ENCODE results near the gene SBF2.

SBF2 gene

DNA sequence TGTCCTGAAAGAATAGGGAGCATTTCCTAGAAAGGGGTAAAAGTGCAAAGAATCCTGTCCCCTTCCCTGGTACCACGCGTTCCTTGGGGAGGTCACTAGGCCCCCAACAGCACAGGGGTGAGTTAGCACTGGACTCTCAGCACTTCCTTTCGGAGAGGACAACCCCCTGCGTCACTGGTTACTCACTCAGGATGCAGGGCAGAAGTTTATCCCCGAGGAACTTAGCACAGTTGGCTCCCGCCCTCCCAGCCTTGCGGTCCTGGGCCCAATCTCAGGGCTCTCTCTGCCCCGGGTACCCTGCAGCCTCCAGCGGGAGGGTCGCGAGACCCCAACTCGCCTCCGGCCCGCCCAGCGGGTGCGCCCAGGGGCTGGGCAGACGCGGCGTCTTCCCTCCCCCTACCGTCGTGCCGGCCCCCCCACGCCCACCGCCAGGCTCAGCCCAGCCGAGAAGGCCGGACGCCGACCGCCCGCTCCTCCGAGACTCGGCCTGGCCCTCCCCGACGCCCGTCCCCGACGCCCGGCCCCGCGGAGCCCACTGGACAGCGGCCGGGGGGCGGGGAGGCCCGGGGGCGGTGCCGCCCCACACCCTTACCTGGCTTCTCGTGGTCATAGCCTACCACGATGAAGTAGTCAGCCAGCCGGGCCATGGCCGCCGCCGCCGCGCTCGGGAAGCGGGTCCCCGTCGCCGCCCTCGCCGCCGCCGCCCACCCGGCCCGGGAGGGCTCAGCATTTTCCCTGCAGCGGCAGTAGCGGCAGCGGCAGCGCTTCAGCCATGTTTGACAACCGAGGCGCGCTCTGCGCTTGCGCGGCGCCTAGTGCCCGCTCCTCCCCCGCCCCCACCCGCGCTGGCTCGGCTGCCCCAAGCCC, at the start of gene SBF2:
Gene SBF2 (minus strand): TSS at position 797 of the 867 bp plus-strand sequence. CDS start 150 bp downstream, at position 647.
- DNase-seq = peak; percentile 80 to 84

DNA sequence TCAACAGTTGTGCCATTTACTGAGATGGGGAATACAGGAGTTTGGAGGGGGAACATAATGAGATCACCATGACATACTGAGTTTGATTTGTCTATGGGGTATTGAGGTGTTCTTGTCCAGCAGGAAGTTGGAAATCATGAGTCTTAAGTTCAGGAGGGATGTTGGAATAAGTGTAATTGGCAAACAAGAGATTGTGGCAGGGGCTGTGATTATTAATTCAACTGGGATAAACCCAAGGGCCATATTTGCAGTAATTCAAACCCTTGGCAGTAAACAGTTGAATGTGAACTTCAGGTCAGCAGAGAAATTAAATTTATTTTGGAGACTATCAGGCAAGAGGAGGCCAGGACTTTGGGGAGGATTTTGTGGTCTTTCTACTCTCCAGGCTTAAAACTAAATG, 44.3 kb upstream of the SBF2 start:
- DNase-seq = no peak

DNA sequence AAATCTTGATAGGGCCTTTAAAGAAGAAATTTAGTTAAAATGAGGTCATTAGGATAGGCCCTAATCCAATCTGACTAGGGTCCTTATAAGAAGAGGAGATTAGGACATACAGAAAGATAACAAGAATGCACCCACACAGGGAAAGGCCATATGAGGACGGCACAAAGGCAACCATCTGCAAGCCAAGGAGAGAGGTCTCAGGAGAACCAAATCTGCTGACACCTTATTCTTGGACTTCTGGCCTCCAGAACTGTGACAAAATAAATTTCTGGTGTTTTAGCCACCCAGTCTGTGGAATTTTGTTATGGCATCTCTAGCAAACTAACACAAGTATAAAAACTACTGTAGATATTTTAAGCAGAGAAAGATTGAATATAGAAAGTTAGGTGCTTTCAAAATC, 39.5 kb upstream of the SBF2 start:
- no peak for DNase-seq

DNA sequence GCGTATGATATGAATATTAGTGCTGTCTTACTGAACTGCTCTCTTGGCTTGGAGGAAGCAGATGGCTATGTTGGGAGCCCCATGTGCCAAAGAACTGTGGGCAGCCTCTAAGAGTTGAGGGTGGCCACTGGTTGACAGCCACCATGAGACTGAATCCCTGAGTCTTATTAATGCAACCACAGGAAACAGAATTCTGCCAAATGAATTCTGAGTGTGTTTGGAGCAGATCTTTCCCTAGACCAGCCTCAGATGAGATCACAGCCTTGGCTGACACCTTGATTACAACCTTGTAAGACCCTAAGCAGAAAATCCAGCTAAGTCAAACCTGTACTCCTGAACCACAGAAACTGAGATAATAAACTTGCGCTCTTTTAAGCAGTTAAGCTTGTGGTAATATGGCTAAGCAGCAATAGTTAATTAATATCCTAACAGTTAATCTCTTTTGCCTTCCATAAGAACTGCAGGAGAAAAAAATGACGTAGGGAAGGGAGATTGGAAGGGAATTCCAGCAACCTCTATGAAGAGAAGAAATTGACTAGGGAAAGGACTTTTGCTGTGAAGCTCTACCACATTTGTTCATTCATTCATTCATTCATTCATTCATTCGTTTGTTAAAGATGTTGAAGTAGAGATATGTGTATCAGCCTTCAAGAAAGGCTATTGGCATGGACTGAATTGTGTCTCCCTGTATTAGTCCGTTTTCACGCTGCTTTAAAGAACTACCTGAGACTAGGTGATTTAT, 37.7 kb upstream of the SBF2 start:
- no peak for DNase-seq

DNA sequence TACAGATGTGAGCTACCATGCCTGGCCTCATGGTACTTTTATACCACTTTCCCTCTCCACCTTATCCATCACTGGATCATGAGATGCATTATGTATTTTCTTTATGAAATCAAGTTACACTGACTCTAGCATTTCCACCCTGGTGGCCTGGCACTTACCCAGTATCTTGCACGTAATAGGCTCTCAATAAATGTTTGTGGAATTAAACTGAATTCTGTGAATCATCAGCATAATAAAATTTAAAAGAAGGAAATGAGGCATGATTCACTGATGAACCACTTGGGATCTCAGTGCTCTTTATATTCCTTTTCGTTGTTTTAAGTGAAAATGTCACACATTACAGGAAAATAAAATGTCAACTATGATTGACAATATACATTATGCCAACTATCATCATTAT, 35.9 kb upstream of the SBF2 start:
- DNase-seq = no peak

DNA sequence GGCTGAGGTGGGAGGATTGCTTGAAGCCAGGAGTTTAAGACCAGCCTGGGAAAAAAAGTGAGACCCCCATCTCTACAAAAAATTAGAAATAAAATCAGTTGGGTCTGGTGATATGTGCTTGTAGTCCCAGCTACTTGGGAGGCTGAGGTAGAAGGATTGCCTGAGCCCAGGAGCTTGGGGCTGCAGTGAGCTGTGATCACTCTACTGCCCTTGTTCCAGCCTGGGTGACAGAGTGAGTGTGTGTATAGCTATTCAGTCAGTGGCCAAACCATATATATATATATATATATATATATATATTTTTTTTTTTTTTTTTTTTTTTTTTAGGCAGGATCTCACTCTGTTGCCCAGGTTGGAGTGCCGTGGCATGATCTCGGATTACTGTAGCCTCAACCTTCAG, 35.3 kb upstream of the SBF2 start:
- DNase-seq = no peak

DNA sequence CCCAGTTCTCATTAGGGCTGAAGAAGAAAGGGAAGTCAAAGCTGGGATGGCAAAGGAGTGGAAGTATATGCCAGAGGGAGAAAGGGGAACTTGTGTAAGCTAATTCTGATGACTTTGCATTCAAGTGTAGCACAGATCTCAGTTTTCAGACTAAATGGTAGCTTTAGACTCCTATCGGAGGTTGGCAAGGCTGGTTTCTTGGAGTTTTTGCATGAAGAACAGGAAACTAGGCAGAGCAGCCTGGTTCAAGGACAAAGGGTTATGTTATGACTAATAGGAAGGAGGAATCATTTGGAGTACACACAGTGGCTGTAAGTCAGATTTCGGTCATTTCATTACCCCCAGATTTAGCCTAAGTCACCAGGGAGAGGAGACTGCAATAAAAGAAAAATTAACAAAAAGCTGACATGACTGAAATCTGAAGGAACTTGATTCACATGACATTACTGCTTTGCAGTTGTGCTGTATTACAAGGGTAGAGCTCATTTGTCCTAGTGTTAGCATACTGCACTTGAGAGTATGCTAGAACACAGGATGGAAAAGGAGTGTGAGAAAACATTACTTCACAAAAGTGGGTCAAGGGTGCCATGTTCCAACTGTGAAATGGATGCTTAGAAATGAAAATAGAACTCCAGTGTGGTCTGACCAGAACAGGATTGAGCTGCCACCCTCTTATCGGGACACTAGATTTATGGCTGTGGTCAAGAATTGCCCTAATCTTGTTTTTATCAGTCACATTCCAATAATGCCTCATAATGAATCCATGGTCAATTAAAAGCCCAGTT, 34.5 kb upstream of the SBF2 start:
- no peak for DNase-seq

DNA sequence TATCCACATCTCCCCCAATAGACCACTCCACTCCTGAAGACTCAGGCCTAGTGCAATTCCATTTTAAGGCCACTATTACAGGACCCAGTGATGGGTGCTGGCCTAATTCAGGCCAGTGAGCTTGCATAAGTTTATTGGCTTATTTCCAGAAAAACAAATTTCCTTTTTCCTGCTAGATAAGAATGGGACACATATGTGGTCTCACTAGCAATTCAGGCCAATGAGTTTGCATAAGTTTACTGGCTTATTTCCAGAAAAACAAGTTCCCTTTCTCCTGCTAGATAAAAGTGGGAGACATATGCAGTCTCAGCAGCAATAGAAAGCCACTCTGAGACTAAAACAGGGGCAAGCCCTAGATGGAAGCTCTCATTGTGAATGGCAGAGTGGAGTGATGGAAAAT, 33.2 kb upstream of the SBF2 start:
- DNase-seq = no peak

DNA sequence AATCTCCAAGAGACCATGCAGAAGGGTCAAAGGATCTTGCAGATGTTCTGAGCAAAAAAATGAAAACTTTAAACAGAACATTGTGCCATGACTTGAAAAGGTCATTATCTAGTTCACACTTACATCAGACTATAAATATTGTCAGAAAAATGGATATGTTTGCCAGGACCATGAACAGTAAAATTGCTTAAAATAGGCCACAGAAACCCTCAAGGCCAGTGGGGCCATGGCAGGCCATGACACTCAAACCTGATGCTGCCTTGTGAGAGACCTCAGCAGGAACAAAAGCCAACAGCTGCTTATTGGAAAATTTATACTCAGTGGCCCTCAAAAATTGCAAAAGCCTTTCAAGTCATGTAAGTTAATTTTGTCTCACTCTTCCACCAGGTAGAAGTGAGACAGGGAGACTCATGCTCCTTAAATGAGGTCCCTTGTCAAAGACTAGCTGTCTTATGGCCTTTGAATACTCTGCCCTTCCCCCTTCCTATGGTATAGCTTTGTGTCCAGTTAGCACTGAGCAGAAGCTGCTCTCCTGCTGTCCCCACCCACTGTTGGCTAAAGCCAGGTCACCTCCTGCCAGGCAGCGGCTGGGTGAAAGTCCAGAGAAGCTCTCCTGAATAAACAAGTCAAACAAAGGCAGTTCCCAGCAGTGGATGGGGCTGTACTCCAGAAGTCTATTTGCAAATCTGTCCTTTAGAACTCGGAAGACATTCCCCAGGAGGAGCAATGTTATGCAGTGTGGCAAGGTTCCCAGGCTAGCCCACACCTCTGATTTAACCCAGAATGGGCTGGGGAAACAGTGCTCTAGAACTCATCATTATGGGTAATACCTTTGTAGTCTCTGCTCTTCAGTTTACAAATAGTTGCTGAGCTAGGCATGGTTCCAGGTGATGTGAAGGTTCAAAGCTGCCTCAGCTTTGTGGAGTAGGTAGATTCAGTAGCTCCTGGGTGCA, 32.3 kb upstream of the SBF2 start:
- no peak for DNase-seq

DNA sequence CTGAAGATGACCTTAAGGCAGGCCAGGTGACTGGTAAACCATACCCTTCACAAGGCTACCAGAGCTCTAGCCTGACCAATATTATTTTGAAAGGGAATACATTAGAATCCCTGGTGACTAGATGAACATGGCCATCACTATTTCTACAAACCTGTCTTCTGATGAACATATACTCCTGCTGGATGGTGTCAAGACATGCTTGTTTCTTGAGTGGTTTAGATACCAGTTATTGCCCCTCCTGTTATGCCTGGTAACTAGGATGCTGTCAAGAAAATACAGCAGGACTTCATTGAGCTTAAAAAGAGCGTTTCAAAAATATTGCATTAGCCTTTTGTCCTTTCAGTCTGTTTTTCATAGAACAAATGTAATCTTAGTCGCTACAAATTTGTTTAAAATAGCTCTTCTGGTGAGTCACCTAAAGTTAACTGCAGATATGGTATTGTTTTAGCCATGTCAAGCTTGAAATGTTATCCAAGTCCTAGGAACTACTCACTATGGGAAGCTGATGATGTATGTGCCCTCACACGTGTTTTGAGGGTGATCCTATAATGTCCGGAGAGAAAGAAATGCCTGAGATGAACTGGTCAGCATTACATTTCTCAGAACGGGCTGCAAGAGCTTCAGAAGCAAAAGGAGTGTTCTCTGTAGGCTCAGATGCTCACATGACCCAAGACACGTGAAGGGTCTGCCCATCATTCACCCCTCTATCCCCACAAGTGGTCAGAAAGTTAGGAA, 31.4 kb upstream of the SBF2 start:
- DNase-seq = no peak

DNA sequence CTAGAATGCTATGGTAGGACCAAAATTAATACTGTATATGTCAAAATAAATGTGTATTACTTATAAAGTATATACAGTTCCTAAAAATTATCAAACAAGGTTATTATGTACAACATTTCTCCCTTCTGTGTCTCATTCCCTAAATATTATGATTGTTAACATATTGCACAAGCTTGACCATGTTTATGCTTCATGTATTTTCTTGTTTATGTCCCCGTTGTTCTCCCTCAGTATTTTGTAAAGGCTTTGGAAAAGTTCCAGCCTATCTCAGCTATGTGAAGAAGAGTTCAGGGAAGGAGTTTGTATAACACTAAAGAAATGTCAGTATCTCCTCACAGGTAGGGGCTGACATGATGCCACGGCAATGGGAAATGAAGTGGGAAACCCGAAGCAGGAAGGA, 30.5 kb upstream of the SBF2 start:
- no peak for DNase-seq

DNA sequence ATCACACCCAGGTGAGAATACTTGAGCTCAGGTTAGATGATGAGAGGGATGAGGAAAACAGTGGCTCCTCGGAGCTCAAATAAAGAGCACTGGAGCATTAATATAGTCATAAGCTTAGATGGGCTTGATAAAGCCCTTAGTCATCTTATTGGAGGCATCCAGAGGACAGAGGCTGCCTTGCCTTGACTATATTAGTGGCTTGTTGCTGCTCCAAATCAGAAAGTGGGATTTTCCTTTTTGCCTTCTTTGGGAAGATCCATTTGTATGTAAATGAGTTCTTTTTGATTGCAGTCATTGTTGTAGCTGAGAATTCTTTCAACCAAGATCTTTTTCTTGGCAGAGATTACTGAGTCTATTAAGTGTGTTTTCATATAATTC, 29.8 kb upstream of the SBF2 start:
- DNase-seq = no peak

DNA sequence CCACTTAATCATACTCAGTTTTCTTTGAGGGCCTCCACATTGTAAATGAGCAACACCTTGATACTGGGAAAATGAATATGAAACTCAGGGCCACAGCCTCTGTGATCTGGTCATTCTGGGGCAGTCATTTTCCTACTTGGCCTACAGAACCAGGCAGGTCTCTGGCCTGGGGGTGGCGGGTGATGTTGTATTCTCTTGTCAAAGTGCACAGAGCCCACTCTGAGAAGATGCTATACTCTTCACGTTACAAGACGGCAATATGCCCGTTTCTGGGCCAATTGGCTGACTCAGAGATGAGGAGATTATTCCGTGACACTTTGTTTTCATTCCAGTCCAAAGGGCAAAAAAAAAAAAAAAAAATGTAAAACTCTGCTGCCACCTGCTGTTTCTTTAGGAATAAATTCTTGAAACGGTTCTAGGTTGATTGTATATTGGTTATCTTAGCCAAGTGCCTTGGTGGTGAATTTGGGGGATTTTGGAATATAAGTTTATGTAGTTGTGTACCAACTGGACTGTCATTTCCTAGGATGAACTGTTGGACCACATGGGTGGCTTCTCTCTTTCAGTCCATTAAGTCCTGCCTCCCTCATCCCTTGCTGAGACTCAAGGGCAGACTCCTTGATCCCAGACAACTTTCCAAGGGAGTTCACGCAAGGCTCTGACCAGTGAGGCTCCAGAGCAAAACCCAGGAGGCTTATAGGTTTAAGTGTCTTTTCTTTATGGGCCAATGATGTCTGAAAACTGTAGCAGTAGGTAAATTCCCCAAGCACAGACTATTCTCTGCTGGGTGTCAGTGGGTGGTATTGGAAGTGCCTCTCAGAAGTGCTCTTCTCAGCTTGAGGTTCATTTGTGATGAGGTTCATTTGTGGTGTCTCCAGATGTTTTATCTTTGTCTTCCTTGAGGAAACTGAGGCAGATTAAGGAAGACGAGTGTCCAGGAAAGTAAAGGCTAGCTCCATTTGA, 29.1 kb upstream of the SBF2 start:
- peak; percentile 27 to 57 for DNase-seq

DNA sequence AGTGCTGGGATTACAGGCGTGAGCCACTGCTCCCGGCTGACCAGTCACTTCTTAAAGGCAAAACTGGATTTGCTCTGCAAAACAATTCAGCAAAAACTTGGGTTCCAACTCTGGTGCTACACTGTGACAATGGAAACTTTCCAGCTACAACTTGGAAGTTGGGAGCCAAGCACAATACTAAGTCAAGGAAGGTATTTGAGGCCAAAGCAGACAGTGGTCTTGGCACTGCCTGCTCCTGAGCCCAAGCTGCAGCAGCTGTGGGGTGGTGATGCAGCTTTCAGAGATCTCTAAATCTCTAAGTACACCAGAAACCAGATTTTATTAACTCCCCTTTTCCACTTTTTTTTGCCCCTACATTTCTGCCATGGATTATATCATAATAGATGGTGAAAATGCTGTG, 28.4 kb upstream of the SBF2 start:
- no peak for DNase-seq

DNA sequence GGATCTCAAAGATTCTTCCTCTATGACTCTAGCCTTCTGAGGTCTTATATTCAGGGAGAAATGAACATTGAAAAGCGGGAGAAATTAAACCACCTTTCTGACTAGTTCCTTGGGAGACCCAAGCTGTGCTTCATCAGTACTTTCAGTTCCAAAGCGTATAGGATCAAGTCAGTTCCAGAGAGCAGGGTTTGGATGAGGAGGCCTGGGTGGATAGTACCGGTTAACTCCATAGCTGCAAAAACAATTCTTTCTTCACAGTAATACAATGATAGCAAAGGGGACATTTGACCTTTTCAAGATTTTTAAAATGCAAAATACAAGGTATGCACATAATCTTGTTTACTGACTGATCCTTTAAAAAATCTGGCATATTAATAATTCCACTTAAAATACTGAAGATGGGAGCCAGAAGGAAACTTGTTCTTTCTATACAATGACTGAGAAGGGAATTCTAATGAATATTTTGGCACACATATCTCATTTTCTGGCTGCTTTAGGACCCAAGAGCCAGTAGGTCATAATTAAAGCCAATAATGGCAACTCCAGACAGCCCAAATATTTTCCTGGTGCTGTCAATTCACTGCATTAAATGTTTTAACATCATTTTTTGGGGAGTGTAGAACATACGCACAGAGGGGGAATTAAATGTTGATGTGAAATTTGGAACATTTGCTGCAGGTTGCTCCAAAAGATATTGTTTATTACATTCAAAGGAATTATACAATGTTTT, 26.9 kb upstream of the SBF2 start:
- no peak for DNase-seq

DNA sequence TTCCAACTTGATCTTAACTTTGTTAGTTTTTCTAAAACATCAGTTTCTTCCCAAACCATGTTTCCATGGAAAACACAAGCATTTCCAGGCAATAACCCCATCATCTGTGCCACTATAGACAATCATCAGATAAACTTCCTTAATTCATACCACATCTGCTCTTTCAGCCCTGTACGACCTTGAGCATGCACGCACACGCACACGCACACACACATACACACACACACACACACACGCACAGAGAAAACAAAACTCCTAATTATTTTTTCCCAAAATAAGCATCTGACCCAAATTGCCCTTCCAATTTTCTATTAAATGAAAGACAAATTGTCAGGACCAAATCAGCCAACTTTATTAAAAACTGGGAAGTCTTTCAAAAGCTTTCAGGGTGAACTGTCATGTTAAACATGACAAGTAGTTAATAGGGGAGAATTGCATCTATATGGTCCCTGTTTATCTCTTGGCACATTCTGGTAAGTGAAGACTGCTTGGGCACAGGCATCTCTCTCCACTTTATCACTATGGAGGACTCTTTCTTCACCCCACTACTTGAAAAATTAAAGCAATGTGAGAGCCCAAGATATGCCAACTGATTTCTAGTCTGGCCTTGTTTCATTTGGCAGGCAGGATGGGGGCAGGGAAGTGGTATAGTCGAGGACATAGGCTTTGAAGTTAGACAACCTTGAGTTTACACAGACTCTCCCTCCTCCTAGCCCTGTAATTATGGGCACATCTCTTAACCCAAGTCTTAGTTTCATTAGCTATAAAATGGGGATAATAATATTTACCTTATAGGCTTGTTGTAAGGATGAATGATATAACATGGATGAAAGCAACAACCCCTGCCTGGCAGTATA, 25.9 kb upstream of the SBF2 start:
- no peak for DNase-seq

DNA sequence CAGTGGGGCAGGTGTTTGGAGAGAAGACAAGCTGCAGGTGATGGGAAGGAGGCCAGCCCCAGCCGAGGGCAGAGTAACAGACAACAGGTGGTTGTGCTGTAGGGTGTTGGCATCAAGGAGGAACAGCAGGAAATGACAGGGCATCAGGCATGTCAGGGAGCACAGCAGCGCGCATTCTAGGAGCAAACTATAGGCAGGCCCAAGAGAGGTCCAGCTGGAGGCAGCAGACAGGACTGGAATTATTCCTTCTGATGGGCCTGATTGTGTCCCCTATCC, 24.4 kb upstream of the SBF2 start:
- no peak for DNase-seq

DNA sequence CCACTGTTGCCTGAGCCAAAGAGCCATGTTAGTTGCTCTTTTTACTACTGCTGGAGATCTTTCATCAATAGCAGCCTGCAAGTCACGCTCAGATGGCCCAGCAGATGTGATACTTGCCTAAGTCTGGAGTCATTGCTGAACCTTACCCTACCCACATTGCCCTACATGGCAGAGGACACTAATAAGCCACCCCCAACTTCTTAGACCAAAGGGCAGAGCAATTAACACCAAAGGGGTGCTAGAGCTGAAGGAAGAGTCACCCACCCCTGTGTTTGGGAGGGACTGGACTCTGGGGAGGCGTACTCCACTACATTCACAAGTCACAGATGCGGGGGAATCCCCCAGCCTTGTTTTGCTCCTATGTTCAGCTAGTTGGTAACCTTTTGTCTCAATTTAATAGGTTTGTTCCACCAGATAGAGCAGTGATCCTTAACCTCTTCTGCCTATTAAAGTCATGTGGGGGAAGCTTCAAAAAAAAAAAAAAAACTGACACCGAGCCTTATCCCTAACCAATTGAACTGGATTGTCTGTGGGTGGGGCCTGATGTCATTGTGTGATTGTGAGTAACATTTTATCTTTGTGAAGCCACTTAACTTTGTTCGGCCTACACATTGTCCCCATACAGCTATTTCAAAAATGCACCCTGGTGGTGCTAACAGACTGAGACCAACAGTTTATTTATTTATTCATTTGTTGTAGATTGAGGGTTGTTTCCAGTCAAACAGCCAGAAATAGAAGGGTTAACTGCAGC, 23.9 kb upstream of the SBF2 start:
- DNase-seq = no peak

Measured in stimulated activated CD4-positive, alpha-beta T cell treated with anti-CD3 and anti-CD28 coated beads, Interleukin-2, amount 100 ng/mL, for 24 hours (primary cell).